ENCODE results near the gene ZDHHC22.

ZDHHC22 gene

DNA sequence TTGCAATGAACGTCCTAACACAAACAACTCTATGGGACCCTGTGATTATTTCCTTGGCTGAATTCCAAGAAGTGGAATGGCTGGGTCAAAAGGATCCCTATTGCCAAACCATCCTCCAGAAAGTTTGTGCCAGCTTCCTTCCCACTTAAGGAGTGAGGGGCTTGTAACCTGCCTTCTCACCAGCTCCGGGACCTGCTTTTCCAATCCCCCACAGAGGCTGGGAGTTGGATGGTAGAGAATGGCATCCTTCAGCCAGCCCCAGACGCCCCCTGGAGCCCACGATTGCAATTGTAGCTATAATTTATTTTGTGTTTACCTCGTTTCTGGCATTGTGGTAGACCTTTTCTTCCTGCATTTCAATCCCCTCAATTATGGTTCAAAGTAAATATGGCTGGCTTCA, 9.7 kb upstream of the ZDHHC22 start:
- Mint-ChIP-seq H3K4me1 (no peaks in the 10 kb centered on the region), H3K36me3 (ENCODE audit: insufficient read depth) (no peaks in the 10 kb centered on the region), H3K4me3 (no peak overlapping the region), H3K27me3 (peaks cover 76% of the 10 kb centered on the region), H3K27ac (ENCODE audit: low read depth) (no peak overlapping the region), H3K9me3 (no peaks in the 10 kb centered on the region)
- no peak for ATAC-seq (replicated peaks; ENCODE audit: extremely low read depth, poor library complexity, severe bottlenecking)
- no peak for DNase-seq (ENCODE audit: low spot score in 2 of 2)

DNA sequence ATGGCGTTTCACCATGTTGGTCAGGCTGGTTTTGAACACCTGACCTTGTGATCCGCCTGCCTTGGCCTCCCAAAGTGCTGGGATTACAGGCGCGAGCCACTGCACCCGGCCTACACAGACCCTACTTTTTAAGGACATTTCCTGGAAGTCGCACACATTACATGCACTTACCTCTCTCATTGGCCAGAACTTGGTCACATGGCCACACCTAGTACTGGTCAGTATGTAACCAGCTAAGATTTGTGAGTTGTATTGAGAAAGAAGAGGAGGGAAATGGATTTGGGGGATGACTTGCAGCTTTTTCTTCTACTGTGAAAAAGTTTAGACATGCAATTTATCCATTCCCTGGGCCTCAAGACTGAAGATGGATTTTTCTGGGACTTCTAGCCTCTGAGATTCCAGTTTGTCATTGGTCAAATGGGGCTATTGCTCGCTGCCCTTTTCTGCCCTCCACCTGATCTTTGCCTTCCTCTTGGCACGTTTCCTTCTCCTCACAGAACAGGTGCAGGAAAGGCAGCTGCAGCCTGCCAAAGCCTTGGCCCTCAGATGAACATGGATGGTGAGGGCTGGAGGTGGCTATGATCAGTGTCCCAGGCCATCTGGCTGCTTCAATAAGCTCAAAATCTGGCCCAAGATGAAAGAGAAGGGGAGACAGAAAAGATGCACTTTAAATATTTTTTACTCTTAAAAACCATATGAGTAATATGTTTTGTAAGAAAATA, 7.1 kb upstream of the ZDHHC22 start:
- Mint-ChIP-seq H3K4me1 (no peaks in the 10 kb centered on the region), H3K4me3 (no peak overlapping the region), H3K36me3 (ENCODE audit: insufficient read depth) (no peaks in the 10 kb centered on the region), H3K27ac (ENCODE audit: low read depth) (no peak overlapping the region), H3K27me3 (peaks cover 76% of the 10 kb centered on the region), H3K9me3 (no peaks in the 10 kb centered on the region)
- DNase-seq (ENCODE audit: low spot score in 2 of 2), result no peak
- no peak for ATAC-seq (replicated peaks; ENCODE audit: extremely low read depth, poor library complexity, severe bottlenecking)

DNA sequence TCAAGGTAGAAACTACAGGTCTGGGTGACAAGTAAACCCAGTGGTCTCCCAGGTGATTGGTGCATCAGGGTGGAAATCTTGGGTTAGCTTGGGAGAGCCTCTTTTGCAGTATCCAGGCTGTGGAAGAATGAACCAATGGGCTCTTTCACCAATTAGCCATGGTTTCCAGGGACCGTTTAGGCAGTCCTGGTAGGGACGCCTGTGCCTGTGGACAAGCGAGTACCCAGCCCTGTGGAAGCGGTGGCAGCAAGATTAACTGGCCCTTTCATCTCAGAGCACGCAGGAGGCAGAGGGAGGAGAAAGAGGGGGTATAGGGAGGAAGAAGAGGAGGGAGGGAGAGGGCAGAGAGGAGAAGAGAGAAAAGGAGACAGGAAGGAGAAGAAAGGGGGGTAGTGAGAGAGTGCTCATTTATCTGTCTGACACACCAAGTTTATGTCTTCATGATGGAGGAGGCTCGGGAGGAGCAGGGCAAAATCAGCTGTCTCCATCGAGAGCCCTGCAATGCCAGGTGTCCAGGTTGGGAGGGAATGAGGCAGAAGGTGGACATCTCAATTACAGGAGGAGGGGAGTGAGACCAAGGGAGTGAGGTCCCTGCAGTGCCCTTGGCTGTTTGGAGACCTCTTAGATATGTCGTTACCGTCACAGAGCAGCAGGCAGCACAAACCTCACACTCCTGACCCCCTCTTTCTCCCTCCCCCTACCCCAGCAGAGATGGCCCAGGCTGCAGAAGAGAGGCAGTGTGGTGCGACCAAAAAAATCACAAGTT, 4.6 kb upstream of the ZDHHC22 start:
- no peak for DNase-seq (ENCODE audit: low spot score in 2 of 2)
- Mint-ChIP-seq H3K27ac (ENCODE audit: low read depth) (no peak overlapping the region), H3K27me3 (peaks cover 76% of the 10 kb centered on the region), H3K9me3 (no peaks in the 10 kb centered on the region), H3K4me3 (no peak overlapping the region), H3K4me1 (no peaks in the 10 kb centered on the region), H3K36me3 (ENCODE audit: insufficient read depth) (peaks cover 2% of the 10 kb centered on the region)
- no peak for ATAC-seq (replicated peaks; ENCODE audit: extremely low read depth, poor library complexity, severe bottlenecking)

DNA sequence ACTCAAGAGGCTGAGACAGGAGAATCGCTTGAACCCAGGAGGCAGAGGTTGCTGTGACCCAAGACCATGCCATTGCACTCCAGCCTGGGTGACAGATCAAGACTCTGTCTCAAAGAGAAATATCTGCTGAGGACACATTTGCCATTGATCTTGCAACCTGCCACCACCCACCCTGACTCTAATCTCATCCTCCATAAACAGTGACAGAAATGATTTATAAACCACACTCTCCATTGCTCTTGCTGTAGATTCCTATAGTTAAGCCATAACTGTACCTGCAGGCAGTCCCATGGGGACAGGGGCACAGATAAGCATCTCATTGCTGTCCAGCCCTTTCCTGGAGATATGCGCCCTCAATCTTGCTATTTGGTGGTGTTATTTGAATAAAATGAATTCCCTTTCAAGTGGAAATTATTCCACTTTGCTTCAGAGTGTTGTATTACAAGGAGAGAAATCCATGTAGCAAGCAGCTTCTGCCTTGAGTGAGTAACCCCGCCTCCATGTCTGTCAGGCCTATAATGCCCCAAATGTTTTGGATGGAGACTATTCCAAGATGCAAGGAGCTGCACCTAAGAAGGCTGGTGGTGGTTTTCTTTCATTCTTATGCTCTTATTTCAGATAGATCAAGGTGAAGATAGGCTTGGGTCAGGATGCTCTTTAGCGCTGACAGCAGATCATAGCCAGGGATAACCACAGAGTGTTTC, 3.0 kb upstream of the ZDHHC22 start:
- ATAC-seq (replicated peaks; ENCODE audit: extremely low read depth, poor library complexity, severe bottlenecking), result no peak
- H3K4me1 Mint-ChIP-seq, result peaks cover 7% of the 10 kb centered on the region
- peaks cover 2% of the 10 kb centered on the region for H3K36me3 Mint-ChIP-seq (ENCODE audit: insufficient read depth)
- DNase-seq (ENCODE audit: low spot score in 2 of 2), result no peak
- peaks cover 83% of the 10 kb centered on the region for H3K27me3 Mint-ChIP-seq
- no peaks in the 10 kb centered on the region for H3K9me3 Mint-ChIP-seq
- no peak overlapping the region for H3K27ac Mint-ChIP-seq (ENCODE audit: low read depth)
- H3K4me3 Mint-ChIP-seq, result no peak overlapping the region

DNA sequence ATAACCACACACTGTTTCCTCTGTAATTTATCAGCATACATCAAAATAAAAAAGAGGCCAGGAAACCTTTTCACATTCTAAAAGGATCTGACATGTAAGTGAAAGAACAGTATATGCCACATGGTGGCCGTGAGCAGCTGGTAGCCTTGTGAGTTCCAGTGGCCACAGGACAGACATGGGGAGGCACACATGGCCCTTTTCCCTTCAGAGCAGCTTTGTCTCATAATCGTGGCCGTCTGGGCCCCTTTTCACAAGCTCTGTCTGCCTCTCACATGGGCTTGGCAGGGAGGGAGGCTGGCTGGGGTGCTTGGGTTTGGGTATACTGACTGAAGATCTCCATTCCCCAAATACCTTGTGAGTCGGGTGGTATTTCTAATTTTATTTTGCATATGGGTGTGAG, 1.5 kb upstream of the ZDHHC22 start:
- no peak overlapping the region for H3K27ac Mint-ChIP-seq (ENCODE audit: low read depth)
- H3K27me3 Mint-ChIP-seq, result peaks cover 85% of the 10 kb centered on the region
- no peak for DNase-seq (ENCODE audit: low spot score in 2 of 2)
- H3K4me1 Mint-ChIP-seq, result peaks cover 18% of the 10 kb centered on the region
- no peaks in the 10 kb centered on the region for H3K9me3 Mint-ChIP-seq
- H3K4me3 Mint-ChIP-seq, result no peak overlapping the region
- H3K36me3 Mint-ChIP-seq (ENCODE audit: insufficient read depth), result peaks cover 2% of the 10 kb centered on the region
- ATAC-seq (replicated peaks; ENCODE audit: extremely low read depth, poor library complexity, severe bottlenecking), result no peak

DNA sequence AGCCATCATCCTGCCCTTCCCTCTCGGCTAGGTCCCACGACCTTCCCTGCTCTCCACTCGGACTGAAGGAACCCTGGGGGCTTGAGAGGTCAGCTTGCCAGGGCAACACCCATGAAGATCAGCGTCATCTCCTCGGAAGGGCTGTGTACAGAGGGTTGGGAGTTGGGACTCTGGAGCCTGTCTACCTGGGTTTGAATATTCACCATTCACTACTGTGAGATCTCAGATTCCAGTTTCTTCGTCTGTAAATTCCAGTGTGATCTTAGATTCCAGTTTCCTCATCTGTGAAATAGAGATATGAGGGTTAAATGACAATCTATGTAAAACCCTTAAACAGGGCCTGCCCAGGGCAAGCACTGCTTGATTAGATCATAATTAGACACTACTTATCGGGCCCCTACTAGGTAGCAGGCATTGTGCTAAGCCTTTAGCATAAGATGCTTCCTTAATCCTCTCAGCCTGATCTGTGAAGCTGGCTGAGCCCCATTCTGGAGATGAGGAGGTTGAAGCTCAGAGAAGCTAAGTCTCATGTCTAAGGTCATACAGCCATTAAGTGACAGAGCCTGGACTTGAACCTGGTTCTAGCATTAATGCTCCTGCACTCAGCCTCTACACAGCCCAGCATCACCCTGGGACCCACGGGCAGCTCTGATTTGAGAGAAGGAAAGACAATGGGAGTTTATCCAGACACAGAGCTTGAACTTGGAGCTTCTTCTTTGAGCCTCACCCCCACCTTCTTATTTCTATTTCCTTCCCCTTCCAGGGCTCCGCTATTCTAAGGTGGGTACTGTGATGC, 612 bp upstream of the ZDHHC22 start:
- peaks cover 92% of the 10 kb centered on the region for H3K27me3 Mint-ChIP-seq
- H3K4me1 Mint-ChIP-seq, result peaks cover 18% of the 10 kb centered on the region
- no peak overlapping the region for H3K27ac Mint-ChIP-seq (ENCODE audit: low read depth)
- ATAC-seq (replicated peaks; ENCODE audit: extremely low read depth, poor library complexity, severe bottlenecking) (no peak), DNase-seq (ENCODE audit: low spot score in 2 of 2) (no peak)
- no peaks in the 10 kb centered on the region for H3K9me3 Mint-ChIP-seq
- peaks cover 2% of the 10 kb centered on the region for H3K36me3 Mint-ChIP-seq (ENCODE audit: insufficient read depth)
- H3K4me3 Mint-ChIP-seq, result peak overlapping the region; percentile 56

DNA sequence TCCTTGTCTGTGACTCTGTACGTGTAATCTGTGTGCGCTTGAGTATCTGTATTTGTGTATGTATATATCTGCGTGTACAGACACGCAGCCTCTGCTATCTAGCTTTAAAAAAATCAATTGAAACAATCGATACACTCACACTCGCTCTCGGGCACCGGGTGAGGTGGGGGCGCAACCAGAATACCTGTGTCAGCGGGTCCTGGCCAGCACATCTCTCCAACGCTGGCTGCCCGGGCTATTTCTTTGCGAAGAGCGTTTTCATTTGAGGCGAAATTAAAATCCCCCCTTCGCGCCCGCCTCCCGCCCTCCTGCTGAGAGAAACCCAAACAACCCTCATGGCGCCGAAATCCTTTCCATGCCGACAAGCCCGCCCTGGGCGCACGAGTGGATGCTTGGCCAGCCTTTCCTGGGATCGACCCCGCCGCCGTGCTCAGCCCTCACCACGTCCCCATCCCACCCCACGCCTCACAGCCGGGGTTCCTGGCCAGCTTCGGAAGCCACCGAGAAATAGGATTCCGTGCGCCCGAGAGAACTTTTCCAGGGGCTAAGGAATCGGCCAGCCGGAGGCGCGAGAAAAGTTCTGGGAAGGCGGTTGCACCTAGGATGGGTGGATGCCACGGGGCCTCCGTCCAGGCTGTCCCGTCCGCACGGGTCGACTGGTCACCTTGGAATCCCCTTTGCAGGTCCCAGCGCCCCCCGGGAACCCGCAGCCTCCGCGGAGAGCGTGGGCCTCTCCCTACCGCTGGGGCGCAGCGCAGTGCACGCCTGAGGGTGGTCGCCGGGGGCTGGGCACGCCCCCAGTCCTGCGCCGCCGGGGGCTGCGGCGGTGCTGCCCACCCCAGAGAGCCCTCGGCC, 1.0 kb downstream of the ZDHHC22 start:
- Mint-ChIP-seq H3K4me1 (peaks cover 18% of the 10 kb centered on the region), H3K9me3 (no peaks in the 10 kb centered on the region), H3K27ac (ENCODE audit: low read depth) (no peak overlapping the region), H3K27me3 (peaks cover 90% of the 10 kb centered on the region), H3K36me3 (ENCODE audit: insufficient read depth) (peaks cover 2% of the 10 kb centered on the region), H3K4me3 (peak overlapping the region; percentile 54)
- no peak for DNase-seq (ENCODE audit: low spot score in 2 of 2)
- no peak for ATAC-seq (replicated peaks; ENCODE audit: extremely low read depth, poor library complexity, severe bottlenecking)

DNA sequence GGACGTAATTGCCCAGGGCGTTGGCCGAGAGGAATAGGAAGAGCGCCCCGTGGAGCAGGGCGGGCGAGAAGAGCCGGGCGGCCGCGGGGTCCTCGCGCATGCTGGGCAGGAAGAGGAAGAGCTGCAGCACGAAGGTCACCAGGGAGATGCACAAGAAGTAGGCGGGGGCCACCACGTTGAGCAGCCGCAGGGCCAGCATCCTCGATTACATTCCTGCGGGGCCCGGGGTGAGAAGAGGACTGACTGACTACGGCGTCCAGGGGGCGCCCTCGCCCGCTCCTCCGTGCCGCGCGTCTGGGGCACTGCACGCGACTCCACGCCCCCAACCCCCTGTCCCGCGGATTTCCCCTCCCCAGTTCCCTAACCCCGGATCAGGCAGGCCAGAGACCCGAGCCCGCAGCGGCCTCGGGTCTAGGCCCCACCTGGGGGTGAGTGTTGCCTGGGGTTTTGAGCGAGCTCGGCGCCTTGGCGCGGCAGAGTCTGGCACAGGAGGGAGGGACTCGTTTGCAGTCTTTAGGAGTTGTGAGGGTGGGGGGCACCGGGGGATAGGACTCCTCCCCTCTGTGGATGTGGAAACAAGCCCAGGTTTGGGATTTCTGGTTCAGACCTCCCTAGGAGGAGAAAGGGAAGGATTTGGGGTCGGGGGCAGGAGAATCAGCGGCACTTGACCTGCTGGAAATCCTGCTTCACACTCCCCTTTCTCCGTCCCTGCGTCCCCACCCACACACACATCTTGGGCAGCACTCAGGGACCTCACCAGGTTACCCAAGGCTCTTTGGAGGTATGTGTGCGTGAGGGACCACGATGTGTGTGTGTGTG, 1.8 kb downstream of the ZDHHC22 start:
- H3K4me3 Mint-ChIP-seq, result peak overlapping the region; percentile 54
- H3K36me3 Mint-ChIP-seq (ENCODE audit: insufficient read depth), result peaks cover 2% of the 10 kb centered on the region
- H3K27ac Mint-ChIP-seq (ENCODE audit: low read depth), result no peak overlapping the region
- peaks cover 18% of the 10 kb centered on the region for H3K4me1 Mint-ChIP-seq
- H3K9me3 Mint-ChIP-seq, result no peaks in the 10 kb centered on the region
- DNase-seq (ENCODE audit: low spot score in 2 of 2) (no peak), ATAC-seq (replicated peaks; ENCODE audit: extremely low read depth, poor library complexity, severe bottlenecking) (peak; percentile 46)
- peaks cover 90% of the 10 kb centered on the region for H3K27me3 Mint-ChIP-seq

DNA sequence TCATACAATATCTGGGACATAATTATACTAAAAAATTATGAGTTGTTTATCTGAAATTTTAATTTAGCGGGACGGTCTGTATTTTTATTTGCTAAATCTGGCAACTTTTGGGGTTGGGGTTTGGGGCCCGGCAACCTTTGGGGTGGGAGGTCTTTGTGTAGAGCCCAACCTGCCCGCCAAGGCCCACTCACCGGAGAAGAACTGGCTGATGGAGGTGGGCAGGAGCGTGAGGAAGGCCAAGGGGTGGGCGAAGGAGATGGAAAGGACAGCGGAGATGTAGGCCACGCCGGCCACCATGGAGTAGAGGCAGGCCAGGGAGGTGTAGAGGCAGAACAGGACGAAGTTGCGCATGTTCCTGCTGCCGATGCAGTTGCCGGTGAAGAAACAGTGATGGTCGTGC, 2.6 kb downstream of the ZDHHC22 start:
- Mint-ChIP-seq H3K27me3 (peaks cover 90% of the 10 kb centered on the region), H3K36me3 (ENCODE audit: insufficient read depth) (peaks cover 2% of the 10 kb centered on the region), H3K27ac (ENCODE audit: low read depth) (no peak overlapping the region), H3K4me3 (peak overlapping the region; percentile 54), H3K4me1 (peaks cover 18% of the 10 kb centered on the region), H3K9me3 (no peaks in the 10 kb centered on the region)
- ATAC-seq (replicated peaks; ENCODE audit: extremely low read depth, poor library complexity, severe bottlenecking), result no peak
- DNase-seq (ENCODE audit: low spot score in 2 of 2), result no peak

DNA sequence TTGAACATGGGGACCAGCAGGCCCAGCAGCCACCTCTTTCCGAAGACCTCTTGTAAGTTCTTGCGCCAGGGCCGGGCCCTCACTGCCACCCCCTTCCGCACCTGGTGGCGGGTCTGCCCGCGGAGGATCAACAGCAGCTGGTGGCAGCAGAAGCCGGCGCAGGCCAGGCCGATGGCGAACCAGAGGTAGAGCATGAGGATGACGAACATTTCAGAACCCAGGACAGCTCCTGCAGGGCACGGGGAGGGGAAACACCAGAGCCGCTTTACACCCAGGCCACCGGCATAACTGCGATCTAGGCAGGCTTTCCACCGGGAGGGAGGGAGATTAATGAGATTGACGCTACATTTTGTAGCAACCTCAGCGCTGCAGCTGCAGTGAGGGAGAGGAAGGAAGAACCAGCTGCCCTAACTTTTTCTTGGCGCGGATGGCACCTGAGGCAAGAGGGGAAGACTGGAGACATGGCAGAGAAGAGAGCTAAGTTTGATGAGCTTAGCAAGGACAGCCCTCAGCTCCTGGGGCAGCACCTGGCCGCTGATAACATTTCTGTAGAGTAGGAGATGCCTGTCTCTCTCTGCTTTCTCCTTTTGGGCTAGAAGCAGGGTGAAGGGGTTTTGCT, 7.8 kb downstream of the ZDHHC22 start:
- H3K27me3 Mint-ChIP-seq, result peaks cover 97% of the 10 kb centered on the region
- H3K4me3 Mint-ChIP-seq, result no peak overlapping the region
- DNase-seq (ENCODE audit: low spot score in 2 of 2) (peak; percentile 26 to 35), ATAC-seq (replicated peaks; ENCODE audit: extremely low read depth, poor library complexity, severe bottlenecking) (peak; percentile 64)
- H3K27ac Mint-ChIP-seq (ENCODE audit: low read depth), result no peak overlapping the region
- H3K9me3 Mint-ChIP-seq, result no peaks in the 10 kb centered on the region
- peaks cover 2% of the 10 kb centered on the region for H3K36me3 Mint-ChIP-seq (ENCODE audit: insufficient read depth)
- H3K4me1 Mint-ChIP-seq, result peaks cover 16% of the 10 kb centered on the region
